Measurements from ENCODE around the gene POU2F3. TPM values are rescaled to one million over a fixed set of nuclear protein-coding genes. Genes with fewer than 3 reads are reported as not detected.

The POU2F3 gene
- total and polyA plus RNA-seq, 2 of the 4 experiments (the other 2 are of a cell fraction), result under 0.01 to 0.09 TPM

- no TSS peak for BruUV-seq (replicated peaks)
- peak overlapping the region; percentile 87 for H2AFZ ChIP-seq (replicated peaks; ENCODE audit: low read length, poor library complexity)
- ATAC-seq (ENCODE audit: low read depth) (peak; percentile 88), DNase-seq (peak; percentile 91)
- no peaks in the 10 kb centered on the region for H4K20me1 ChIP-seq (ENCODE audit: insufficient read depth, low read length)
- CTCF ChIA-PET, result interaction anchor here (0.6 kb wide), 1 partner anchor 687 kb away, joined by 3 read pairs; no protein-coding TSS in a partner anchor
- in situ Hi-C loops (cut with MboI; ENCODE audit: low sequenced_read_pairs), result loop anchor here (25.0 kb wide), 1 partner anchor 381 kb away; no protein-coding TSS in a partner anchor
- H3K9me3 ChIP-seq (ENCODE audit: control insufficient read depth, insufficient read depth, low read length), result no peaks in the 10 kb centered on the region
- peak overlapping the region; percentile 65; the same call in 1 of the 2 replicates for H2AK5ac ChIP-seq (ENCODE audit: low read depth, low read length)
- H3K79me1 ChIP-seq (ENCODE audit: low read depth in 1 of 2, low read length in 2 of 2), result no peaks in the 10 kb centered on the region
- H2BK15ac ChIP-seq (ENCODE audit: low read depth, low read length), result peak overlapping the region; percentile 23; the same call in 1 of the 3 replicates
- H3K14ac ChIP-seq (replicated peaks; ENCODE audit: low read depth, low read length), result peak overlapping the region; percentile 59; the same call in 1 of the 2 replicates
- H3K18ac ChIP-seq (ENCODE audit: low read depth, low read length), result no peak overlapping the region
- H3K4me2 ChIP-seq (ENCODE audit: low read depth, low read length), result no peak overlapping the region
- H3K9me1 ChIP-seq (ENCODE audit: insufficient read depth, low read length), result peaks cover 22% of the 10 kb centered on the region; the same call in 1 of the 2 replicates
- H2BK120ac ChIP-seq (ENCODE audit: low read depth, low read length), result peak overlapping the region; percentile 72; the same call in 1 of the 2 replicates
- peak overlapping the region; percentile 77 for H3K4ac ChIP-seq (ENCODE audit: low read depth, low read length)
- no peak overlapping the region for H3K4me3 ChIP-seq (ENCODE audit: insufficient read depth, low read depth, low read length)
- dilution Hi-C loops (cut with HindIII; ENCODE audit: low sequenced_read_pairs, unreplicated experiment), result no loop called here
- peak overlapping the region; percentile 84; the same call in 1 of the 2 replicates for H2BK20ac ChIP-seq (ENCODE audit: low read depth, low read length)
- peak overlapping the region in 1 of 2 experiments; percentile 83; a peak in 2 of 4 replicates for H4K8ac ChIP-seq (ENCODE audit: low read depth in 2 of 2, low read length in 2 of 2)
- peak overlapping the region; percentile 70 for H2AK9ac ChIP-seq (replicated peaks; ENCODE audit: low read depth, low read length, poor library complexity)
- H3K36me3 ChIP-seq (ENCODE audit: control insufficient read depth, insufficient read depth, low read length), result no peaks in the 10 kb centered on the region
- intact Hi-C loops (cut with micrococcal nuclease), result no loop called here
- H3K4me1 ChIP-seq (ENCODE audit: control insufficient read depth, insufficient read depth, low read length), result peaks cover 6% of the 10 kb centered on the region; the same call in 1 of the 2 replicates
- no peak overlapping the region for H3K27ac ChIP-seq (ENCODE audit: insufficient read depth, low read length)
- peaks cover 15% of the 10 kb centered on the region for H3K27me3 ChIP-seq (ENCODE audit: control insufficient read depth, insufficient read depth, low read length)
- peak overlapping the region; percentile 44; the same call in 1 of the 2 replicates for H3K23ac ChIP-seq (ENCODE audit: low read depth, low read length)
- POLR2A ChIA-PET (ENCODE audit: unreplicated experiment), result no interaction called here
- no peak overlapping the region for H4K5ac ChIP-seq (ENCODE audit: low read depth, low read length)
- 10% methylated on average over 4 of the region's 11 CpGs; no CpG with 5 or more reads in 1 of the 2 experiments for WGBS, 2 experiments (ENCODE audit: extremely low coverage in 2 of 2, insufficient read length in 1 of 2)
- no peak overlapping the region for H3K56ac ChIP-seq (ENCODE audit: extremely low read depth, insufficient read depth, low read length)
- no peak overlapping the region for H3K9ac ChIP-seq (ENCODE audit: low read depth, low read length)
- H4K91ac ChIP-seq (ENCODE audit: insufficient read depth, low read depth, low read length), result peak overlapping the region; percentile 35
- TF ChIP-seq SMC3 (IDR thresholded peaks at IDR 0.05; ENCODE audit: low read depth, low read length), result 0 out of 2 replicates have a peak, but pooled peaks have one; percentile 5
- TF ChIP-seq MXI1 (IDR thresholded peaks at IDR 0.05; ENCODE audit: borderline replicate concordance, low read depth, low read length), result no peak
- peak; percentile 62 for TF ChIP-seq CTCF (conservative IDR thresholded peaks at IDR 0.05; ENCODE audit: low read depth, low read length)
- no peak for TF ChIP-seq RCOR1 (IDR thresholded peaks at IDR 0.05; ENCODE audit: insufficient replicate concordance, low read length)
- peak; percentile 65 for TF ChIP-seq CEBPB (IDR thresholded peaks at IDR 0.05; ENCODE audit: low read depth, low read length)
- peak; percentile 63 for TF ChIP-seq FOS (IDR thresholded peaks at IDR 0.05; ENCODE audit: low read depth, low read length)
- TF ChIP-seq MAZ (IDR thresholded peaks at IDR 0.05; ENCODE audit: borderline replicate concordance, low read depth, low read length), result peak; percentile 73; the same call in 1 of the 2 replicates
- no peak for TF ChIP-seq BHLHE40 (IDR thresholded peaks at IDR 0.05; ENCODE audit: low read depth, low read length)
- no peak overlapping the region for H2BK5ac ChIP-seq (ENCODE audit: low read depth, low read length, poor library complexity, severe bottlenecking)
Measured at GRCh38 chr11:120306519-120307242, 66.7 kb downstream of the POU2F3 start.
